Stimulated activated effector memory CD8-positive, alpha-beta T cell treated with anti-CD3 and anti-CD28 coated beads, Interleukin-12 subunit alpha, Interleukin-12 subunit beta, amount 100 ng/mL, for 72 hours (primary cell): ENCODE results near the gene FGGY.
"Not testable (repeated sequence)": the region's sequence is repeated elsewhere in the genome, so short reads cannot be mapped to it uniquely, and the experiment has no call there.

Experiments
- ATAC-seq: fragments of 150-1000 bp; cut with Tn5 transposase; 2 replicates; pipeline ENCODE4 v1.10.0; 2021
- DNase-seq, 2 donors: peaks; one replicate each; pipeline ENCODE4 v3.0.0; 2021 to 2022; ENCODE audit warnings: low spot score in 2 of 2
- H3K27ac Mint-ChIP-seq: one replicate; pipeline ENCODE4 v1.8.0; 2022; ENCODE audit warnings: mild to moderate bottlenecking, mixed read lengths
- H3K36me3 Mint-ChIP-seq: one replicate; pipeline ENCODE4 v1.8.0; 2022; ENCODE audit warnings: mild to moderate bottlenecking, mixed read lengths
- H3K4me1 Mint-ChIP-seq: one replicate; pipeline ENCODE4 v1.8.0; 2022; ENCODE audit warnings: mixed read lengths
- H3K4me3 Mint-ChIP-seq: one replicate; pipeline ENCODE4 v1.8.0; 2022; ENCODE audit warnings: mild to moderate bottlenecking, mixed read lengths
- H3K9me3 Mint-ChIP-seq: one replicate; pipeline ENCODE4 v1.8.0; 2022; ENCODE audit warnings: mixed read lengths

Gene FGGY

GRCh38 chr1:59296358-59297256, at the start of gene FGGY:
TSS of gene FGGY (plus strand) at chr1:59297094. CDS start at chr1:59321550, 24,456 bp downstream.
- Mint-ChIP-seq H3K27ac (peak within 1 kb of the TSS; percentile 94), H3K4me3 (peak within 1 kb of the TSS; percentile 86), H3K9me3 (no peaks in the 10 kb centered on the region), H3K36me3 (no peaks in the 10 kb centered on the region), H3K4me1 (peaks cover 41% of the 10 kb centered on the region)
- peak; percentile 96 for ATAC-seq
- DNase-seq = peak; percentile 74 to 93

- no peak overlapping the region for H3K27ac Mint-ChIP-seq
- H3K9me3 Mint-ChIP-seq = peaks cover 10% of the 10 kb centered on the region
- DNase-seq (no peak), ATAC-seq (no peak)
- H3K4me3 Mint-ChIP-seq = no peak overlapping the region
- H3K36me3 Mint-ChIP-seq = no peaks in the 10 kb centered on the region
- no peaks in the 10 kb centered on the region for H3K4me1 Mint-ChIP-seq
Observed at GRCh38 chr1:59248758-59249157, 48.1 kb upstream of the FGGY start.

GRCh38 chr1:59249396-59250137, 47.3 kb upstream of the FGGY start:
- DNase-seq (no peak), ATAC-seq (no peak)
- no peak overlapping the region for H3K4me3 Mint-ChIP-seq
- peaks cover 10% of the 10 kb centered on the region for H3K9me3 Mint-ChIP-seq
- H3K4me1 Mint-ChIP-seq = no peaks in the 10 kb centered on the region
- H3K27ac Mint-ChIP-seq = no peak overlapping the region
- no peaks in the 10 kb centered on the region for H3K36me3 Mint-ChIP-seq

GRCh38 chr1:59251061-59251460, 45.8 kb upstream of the FGGY start:
- H3K27ac Mint-ChIP-seq, ATAC-seq: not testable (repeated sequence)

GRCh38 chr1:59256429-59256828, 40.5 kb upstream of the FGGY start:
- H3K9me3 Mint-ChIP-seq, DNase-seq, H3K4me3 Mint-ChIP-seq, H3K4me1 Mint-ChIP-seq, ATAC-seq, H3K27ac Mint-ChIP-seq, H3K36me3 Mint-ChIP-seq: not testable (repeated sequence)

More at GRCh38 chr1:59251061-59251460, 45.8 kb upstream of the FGGY start:
- not testable (repeated sequence) for H3K4me1 Mint-ChIP-seq, DNase-seq, H3K4me3 Mint-ChIP-seq, H3K9me3 Mint-ChIP-seq, H3K36me3 Mint-ChIP-seq

GRCh38 chr1:59258412-59259032, 38.4 kb upstream of the FGGY start:
- no peak for DNase-seq
- H3K9me3 Mint-ChIP-seq = no peaks in the 10 kb centered on the region

GRCh38 chr1:59261537-59261936, 35.4 kb upstream of the FGGY start:
- DNase-seq (no peak), ATAC-seq (no peak)
- Mint-ChIP-seq H3K36me3 (no peaks in the 10 kb centered on the region), H3K4me1 (no peaks in the 10 kb centered on the region), H3K27ac (no peak overlapping the region), H3K9me3 (no peaks in the 10 kb centered on the region), H3K4me3 (no peak overlapping the region)

More at GRCh38 chr1:59258412-59259032, 38.4 kb upstream of the FGGY start:
- no peaks in the 10 kb centered on the region for H3K4me1 Mint-ChIP-seq
- no peak for ATAC-seq
- H3K4me3 Mint-ChIP-seq = no peak overlapping the region
- H3K36me3 Mint-ChIP-seq = no peaks in the 10 kb centered on the region
- no peak overlapping the region for H3K27ac Mint-ChIP-seq

- no peak for ATAC-seq
- Mint-ChIP-seq H3K4me1 (no peaks in the 10 kb centered on the region), H3K36me3 (no peaks in the 10 kb centered on the region), H3K4me3 (no peak overlapping the region), H3K27ac (no peak overlapping the region), H3K9me3 (no peaks in the 10 kb centered on the region)
- DNase-seq = no peak
Observed at GRCh38 chr1:59262631-59263030, 34.3 kb upstream of the FGGY start.

GRCh38 chr1:59263111-59263510, 33.8 kb upstream of the FGGY start:
- Mint-ChIP-seq H3K27ac (no peak overlapping the region), H3K4me3 (no peak overlapping the region), H3K4me1 (no peaks in the 10 kb centered on the region), H3K9me3 (no peaks in the 10 kb centered on the region), H3K36me3 (no peaks in the 10 kb centered on the region)
- DNase-seq = no peak
- no peak for ATAC-seq

- ATAC-seq (no peak), DNase-seq (no peak)
- no peak overlapping the region for H3K27ac Mint-ChIP-seq
- H3K36me3 Mint-ChIP-seq = no peaks in the 10 kb centered on the region
- H3K4me1 Mint-ChIP-seq = no peaks in the 10 kb centered on the region
- H3K9me3 Mint-ChIP-seq = no peaks in the 10 kb centered on the region
- H3K4me3 Mint-ChIP-seq = no peak overlapping the region
Observed at GRCh38 chr1:59265622-59266021, 31.3 kb upstream of the FGGY start.

- Mint-ChIP-seq H3K9me3 (no peaks in the 10 kb centered on the region), H3K4me1 (no peaks in the 10 kb centered on the region), H3K27ac (no peak overlapping the region), H3K4me3 (no peak overlapping the region), H3K36me3 (no peaks in the 10 kb centered on the region)
- DNase-seq (no peak), ATAC-seq (no peak)
Observed at GRCh38 chr1:59266180-59266926, 30.5 kb upstream of the FGGY start.

GRCh38 chr1:59266927-59267293, 30.0 kb upstream of the FGGY start:
- DNase-seq (no peak), ATAC-seq (no peak)
- Mint-ChIP-seq H3K9me3 (no peaks in the 10 kb centered on the region), H3K27ac (no peak overlapping the region), H3K36me3 (no peaks in the 10 kb centered on the region), H3K4me1 (no peaks in the 10 kb centered on the region), H3K4me3 (no peak overlapping the region)

- Mint-ChIP-seq H3K4me3 (no peak overlapping the region), H3K4me1 (no peaks in the 10 kb centered on the region), H3K27ac (no peak overlapping the region)
Observed at GRCh38 chr1:59268406-59268805, 28.5 kb upstream of the FGGY start.

GRCh38 chr1:59271561-59272260, 25.2 kb upstream of the FGGY start:
- peak; percentile 72 for ATAC-seq
- Mint-ChIP-seq H3K27ac (no peak overlapping the region), H3K4me1 (peaks cover 9% of the 10 kb centered on the region), H3K36me3 (no peaks in the 10 kb centered on the region), H3K4me3 (no peak overlapping the region), H3K9me3 (no peaks in the 10 kb centered on the region)
- no peak for DNase-seq

More at GRCh38 chr1:59268406-59268805, 28.5 kb upstream of the FGGY start:
- Mint-ChIP-seq H3K9me3 (no peaks in the 10 kb centered on the region), H3K36me3 (no peaks in the 10 kb centered on the region)
- ATAC-seq (no peak), DNase-seq (no peak)
